Adrenal gland (tissue), 12 donors: ENCODE measurements around the gene MDFI. TPM values are rescaled to one million over a fixed set of nuclear protein-coding genes. Genes with fewer than 3 reads are reported as not detected.

ENCODE experiments used
- DNase-seq, 7 donors: peaks; one replicate each; pipeline ENCODE4 v3.0.0-alpha.2; 2019 to 2020
- H3K27ac ChIP-seq, 5 donors: fragments of 200-600 bp; sonication (generic) in 4 of 5; 1 replicate in 3 of 5; 2 replicates in 2 of 5; pipeline versions ENCODE4 v1.5.1 to v1.8.0; 2016 to 2020; ENCODE audit warnings: mild to moderate bottlenecking in 1 of 5
- H3K27me3 ChIP-seq: fragments of 200-600 bp; 2 replicates; pipeline ENCODE4 v1.8.0; 2021
- H3K36me3 ChIP-seq, 2 donors: fragments of 200-600 bp; replicated peaks in 1 of 2; 1 replicate in 1 of 2; 2 replicates in 1 of 2; pipeline versions ENCODE4 v1.5.1 to v1.8.0; 2018 to 2022
- H3K4me1 ChIP-seq, 2 donors: fragments of 200-600 bp; replicated peaks in 1 of 2; 1 replicate in 1 of 2; 2 replicates in 1 of 2; pipeline versions ENCODE4 v1.5.1 to v1.8.0; 2018 to 2021
- H3K4me3 ChIP-seq, 4 donors: fragments of 200-600 bp; sonication (generic) in 3 of 4; one replicate each; pipeline ENCODE4 v1.5.1; 2016 to 2018
- H3K9me3 ChIP-seq, 3 donors: fragments of 200-600 bp; sonication (generic) in 1 of 3; replicated peaks in 1 of 3; 1 replicate in 2 of 3; 2 replicates in 1 of 3; pipeline versions ENCODE4 v1.5.1 to v1.8.0; 2016 to 2021
- POLR2A ChIP-seq, 2 donors: fragments of 450-650 bp; IDR thresholded peaks; one replicate each; pipeline ENCODE4 v1.6.1; 2017; ENCODE audit warnings: antibody characterized with exemption in 2 of 2, mild to moderate bottlenecking in 2 of 2, moderate library complexity in 1 of 2
- WGBS, 4 donors: extraction: QIAGEN DNeasy Blood & Tissue Kit in 2 of 4; methylation state at CpG; one replicate each; pipeline versions ENCODE4 v1.1.5 to v1.1.7; 2013 to 2017; 5-methylcytosine and 5-hydroxymethylcytosine counted together
- intact Hi-C, 2 donors: fragments of 100-400 bp; cut with DNase I; formaldehyde crosslinking; loops; one replicate each; pipeline versions ENCODE4 v1.14.1 to v1.15.0; 2022 to 2023
- polyA plus RNA-seq, 3 donors: library from polyadenylated mRNA; stranded (reverse); fragments of 200-250 nt in 2 of 3; fragments of 350-450 nt in 1 of 3; fragmentation: Illumina TruSeq in 1 of 3; extraction: RNeasy Lipid Tissue Mini Kit (QIAGEN cat#74804) in 1 of 3; gene quantifications; one replicate each; pipeline ENCODE4 v1.2.3, GENCODE V29; 2013 to 2014
- total RNA-seq, 9 donors: library from RNA; depleted of rRNA in 4 of 9; stranded (reverse); fragments of >200 nt in 4 of 9; fragments of 120-200 nt in 1 of 9; fragmentation: NEBNext Ultra II Directional in 1 of 9; extraction: Animal tissue kit (Norgen Biotek cat#: 25700) in 1 of 9; gene quantifications; one replicate each; pipeline versions ENCODE4 v1.1.0 to v1.2.4, GENCODE V29; 2013 to 2023
- TF ChIP-seq, protein P1 (sequence below), 6 experiments: fragments of 450-650 bp in 4 of 6; fragments of 200-600 bp in 2 of 6; sonication (generic) in 1 of 6; IDR thresholded peaks; 1 replicate in 5 of 6; 2 replicates in 1 of 6; pipeline versions ENCODE4 v1.5.1 to v1.8.0; 2016 to 2021; ENCODE audit warnings: antibody characterized with exemption in 6 of 6, mild to moderate bottlenecking in 2 of 6, moderate library complexity in 1 of 6
- donor health status: healthy with polysubstance abuse.
- donor health status: Bipolar disorder and iron deficiency.
- donor health status: DM: yes; HTN: yes; CAD: no.
- donor health status: DM: no; HTN: no; CAD: no.
- donor health status: DM: no; HTN: no; CAD: no.
- donor health status: DM: yes; HTN: yes; CAD: no.

MDFI gene
- total and polyA plus RNA-seq, 12 donors = 0.44 to 26.6 (median 11.7) TPM

DNA sequence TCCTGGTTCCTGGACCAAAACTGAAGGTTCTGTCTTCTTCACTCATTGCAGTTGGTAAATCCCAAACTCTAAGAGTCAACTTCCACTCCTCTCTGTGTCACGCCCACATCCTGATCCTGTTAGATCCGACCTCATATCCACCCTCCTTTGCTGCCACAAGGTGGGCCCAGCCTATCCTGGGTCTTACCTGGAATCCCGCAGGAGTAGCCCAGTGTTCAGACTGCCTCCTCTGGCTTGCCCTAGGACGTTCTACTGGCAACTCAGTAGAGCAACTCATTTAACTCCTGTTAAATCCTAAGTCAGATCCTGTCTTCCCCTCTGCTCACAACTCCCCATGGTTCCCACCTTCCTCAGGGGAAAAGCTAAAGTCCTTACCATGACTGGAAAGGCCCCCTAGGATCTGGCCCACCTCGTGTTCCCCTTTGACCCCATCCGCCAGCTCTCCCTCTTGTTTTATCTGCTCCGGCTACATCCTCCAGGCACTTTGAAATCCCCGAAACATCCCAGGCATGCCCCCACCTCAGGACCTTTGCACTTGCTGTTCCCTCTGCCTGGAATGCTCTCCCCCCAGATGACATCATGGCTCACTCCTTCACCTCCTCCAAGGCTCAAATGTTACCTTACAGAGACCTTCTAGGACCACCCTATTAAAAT, 53.3 kb downstream of the MDFI start:
- Histone ChIP-seq H3K9me3 (no peaks in the 10 kb centered on the region), H3K27ac (no peak overlapping the region), H3K27me3 (no peaks in the 10 kb centered on the region), H3K4me3 (no peak overlapping the region), H3K36me3 (peaks cover 0 to 15% of the 10 kb centered on the region in 2 donors), H3K4me1 (peaks cover 3 to 15% of the 10 kb centered on the region in 2 donors)
- TF ChIP-seq POLR2A (IDR thresholded peaks at IDR 0.05) = no peak
- TF ChIP-seq, protein P1, sequence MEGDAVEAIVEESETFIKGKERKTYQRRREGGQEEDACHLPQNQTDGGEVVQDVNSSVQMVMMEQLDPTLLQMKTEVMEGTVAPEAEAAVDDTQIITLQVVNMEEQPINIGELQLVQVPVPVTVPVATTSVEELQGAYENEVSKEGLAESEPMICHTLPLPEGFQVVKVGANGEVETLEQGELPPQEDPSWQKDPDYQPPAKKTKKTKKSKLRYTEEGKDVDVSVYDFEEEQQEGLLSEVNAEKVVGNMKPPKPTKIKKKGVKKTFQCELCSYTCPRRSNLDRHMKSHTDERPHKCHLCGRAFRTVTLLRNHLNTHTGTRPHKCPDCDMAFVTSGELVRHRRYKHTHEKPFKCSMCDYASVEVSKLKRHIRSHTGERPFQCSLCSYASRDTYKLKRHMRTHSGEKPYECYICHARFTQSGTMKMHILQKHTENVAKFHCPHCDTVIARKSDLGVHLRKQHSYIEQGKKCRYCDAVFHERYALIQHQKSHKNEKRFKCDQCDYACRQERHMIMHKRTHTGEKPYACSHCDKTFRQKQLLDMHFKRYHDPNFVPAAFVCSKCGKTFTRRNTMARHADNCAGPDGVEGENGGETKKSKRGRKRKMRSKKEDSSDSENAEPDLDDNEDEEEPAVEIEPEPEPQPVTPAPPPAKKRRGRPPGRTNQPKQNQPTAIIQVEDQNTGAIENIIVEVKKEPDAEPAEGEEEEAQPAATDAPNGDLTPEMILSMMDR (IDR thresholded peaks at IDR 0.05) = no peak
- 88 to 94% (median 91%) methylated on average over 8 of the region's 8 CpGs for WGBS, 4 donors
- intact Hi-C loops = no loop called here
- peak in 2 of 7 donors; percentile 4 to 11 for DNase-seq

DNA sequence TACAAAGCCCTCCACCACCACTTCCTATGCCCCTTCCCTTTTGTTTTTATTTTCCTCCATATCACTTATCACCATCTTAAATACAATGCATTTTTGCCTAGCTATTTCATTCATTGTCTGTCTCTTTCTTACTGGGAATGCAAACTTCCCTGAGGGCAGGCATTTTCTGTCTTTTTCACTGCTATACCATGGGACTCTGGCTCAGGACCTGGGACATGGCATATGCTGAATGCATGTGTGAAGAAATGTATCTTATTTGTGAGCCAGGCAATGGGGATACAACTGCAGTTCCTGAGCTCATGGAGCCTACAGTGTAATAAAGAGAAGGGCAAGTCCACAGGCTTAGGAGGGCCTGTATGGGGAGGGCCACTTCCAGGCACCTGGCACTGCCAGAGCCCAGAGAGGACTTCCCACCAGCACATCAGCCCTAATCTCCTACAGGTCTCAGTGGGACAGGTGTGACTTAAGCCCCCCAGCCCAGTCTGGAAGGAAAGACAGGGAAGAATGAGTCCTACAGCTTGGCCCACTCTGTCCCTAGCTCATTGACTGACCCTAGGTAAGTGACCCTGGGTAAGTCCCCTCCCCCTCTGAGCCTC, 53.9 kb downstream of the MDFI start:
- Histone ChIP-seq H3K36me3 (peaks cover 0 to 13% of the 10 kb centered on the region in 2 donors), H3K4me1 (peaks cover 3 to 15% of the 10 kb centered on the region in 2 donors), H3K27ac (no peak overlapping the region), H3K27me3 (no peaks in the 10 kb centered on the region), H3K4me3 (no peak overlapping the region), H3K9me3 (no peaks in the 10 kb centered on the region)
- DNase-seq = peak in 1 of 7 donors; percentile 11
- TF ChIP-seq, protein P1 (IDR thresholded peaks at IDR 0.05) = no peak
- TF ChIP-seq POLR2A (IDR thresholded peaks at IDR 0.05) = no peak
- intact Hi-C loops = no loop called here

DNA sequence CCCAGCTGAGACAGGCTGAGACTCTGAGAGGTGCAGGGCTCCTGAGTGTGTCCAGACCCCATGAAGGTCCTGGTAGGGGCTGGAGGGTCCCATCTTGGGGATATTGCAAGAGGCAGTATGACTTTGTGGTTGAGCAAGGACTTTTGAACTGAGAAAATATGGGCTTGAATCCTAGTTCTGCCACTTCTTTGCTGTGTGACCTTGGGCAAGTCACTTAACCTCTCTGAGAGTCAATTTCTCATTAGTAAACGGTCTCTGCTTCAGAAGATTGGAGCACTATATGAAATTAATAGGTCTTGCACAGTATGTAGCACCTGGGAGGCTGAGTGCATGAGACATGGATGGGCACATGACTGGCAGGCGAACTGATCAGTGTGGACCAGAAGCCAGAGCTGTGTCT, 54.5 kb downstream of the MDFI start:
- intact Hi-C loops = no loop called here
- Histone ChIP-seq H3K4me3 (no peak overlapping the region), H3K9me3 (no peaks in the 10 kb centered on the region), H3K36me3 (peaks cover 0 to 8% of the 10 kb centered on the region in 2 donors), H3K27me3 (no peaks in the 10 kb centered on the region), H3K4me1 (peaks cover 3 to 15% of the 10 kb centered on the region in 2 donors), H3K27ac (no peak overlapping the region)
- 76 to 86% (median 80%) methylated on average over 2 of the region's 2 CpGs for WGBS, 4 donors
- TF ChIP-seq, protein P1 (IDR thresholded peaks at IDR 0.05) = no peak
- TF ChIP-seq POLR2A (IDR thresholded peaks at IDR 0.05) = no peak
- DNase-seq = no peak

DNA sequence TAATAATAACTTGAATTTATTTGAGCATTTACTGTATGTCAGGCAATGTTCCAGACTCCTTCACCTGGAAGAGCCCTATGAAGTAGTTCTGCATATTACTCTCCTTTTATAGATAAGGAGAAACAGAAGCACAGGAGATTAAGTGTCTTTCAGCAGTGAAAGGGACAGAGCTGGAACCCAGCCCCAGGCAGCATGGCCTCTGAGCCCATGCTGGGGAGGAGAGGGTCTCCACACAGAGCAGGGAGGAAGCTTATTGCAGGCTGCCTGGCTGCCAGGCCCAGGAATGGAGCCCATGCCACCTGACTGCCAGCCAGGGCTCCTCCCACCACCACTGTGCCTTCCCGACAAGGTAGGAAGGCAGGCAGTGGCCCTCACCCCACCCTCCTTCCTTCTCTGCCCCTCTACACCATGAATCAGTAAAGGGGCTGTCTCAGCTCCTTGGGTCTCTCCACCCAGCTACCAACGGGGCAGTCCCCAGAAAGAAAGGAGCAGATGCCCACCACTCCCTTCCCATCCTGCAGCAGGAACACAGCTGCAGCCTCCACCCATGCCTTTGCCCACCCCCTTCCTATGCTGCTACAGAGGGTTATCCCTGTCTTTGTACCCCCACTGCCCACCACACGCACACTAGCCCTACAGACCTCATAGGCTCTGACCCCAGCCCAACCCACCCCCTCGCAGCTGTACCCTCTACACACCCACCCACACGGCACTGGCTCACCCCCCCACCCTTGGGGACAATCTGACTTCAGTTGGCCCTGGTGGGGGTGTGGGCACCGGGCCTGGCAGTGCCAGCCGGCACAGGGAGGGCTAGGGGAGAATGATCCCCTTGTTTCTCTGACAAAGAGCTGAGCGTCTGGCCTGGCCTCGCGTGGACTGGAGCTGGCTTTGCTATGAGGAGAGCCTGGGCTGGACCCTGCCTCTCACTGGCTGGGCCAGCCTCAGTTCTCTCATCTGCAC, 55.3 kb downstream of the MDFI start:
- DNase-seq = no peak
- H3K27me3 ChIP-seq = no peaks in the 10 kb centered on the region
- no peaks in the 10 kb centered on the region for H3K9me3 ChIP-seq
- no peak overlapping the region for H3K27ac ChIP-seq
- intact Hi-C loops = no loop called here
- TF ChIP-seq, protein P1 (IDR thresholded peaks at IDR 0.05) = no peak
- H3K36me3 ChIP-seq = peaks cover 0 to 5% of the 10 kb centered on the region in 2 donors
- H3K4me3 ChIP-seq = no peak overlapping the region
- 67 to 85% (median 78%) methylated on average over 5 to 10 of the region's 10 CpGs for WGBS, 4 donors
- peaks cover 2 to 7% of the 10 kb centered on the region in 2 donors for H3K4me1 ChIP-seq
